Fibroblast of villous mesenchyme (primary cell): ENCODE data around the gene ZSCAN22. TPM values are rescaled to one million over a fixed set of nuclear protein-coding genes. Genes with fewer than 3 reads are reported as not detected.

ENCODE experiments used
- DNase-seq: peaks from one replicate; pipeline ENCODE4 v3.0.0-alpha.2; 2010; ENCODE audit warnings: low read depth
- H3K4me3 ChIP-seq: 2 replicates; pipeline ENCODE4 v1.5.1; 2011; ENCODE audit warnings: low read depth, mild to moderate bottlenecking, low read length
- CTCF ChIP-seq: IDR thresholded peaks from 2 replicates; pipeline ENCODE4 v1.5.1; 2012; ENCODE audit warnings: low read depth, mild to moderate bottlenecking, low read length; ENCODE audit not compliant: insufficient read depth
- total RNA-seq: library from RNA; depleted of rRNA; stranded (reverse); fragments of >200 nt; gene quantifications from 2 replicates; pipeline ENCODE4 v1.2.3, GENCODE V29; 2012

Gene ZSCAN22
- total RNA-seq, 1 donor = 3.0 TPM

DNA sequence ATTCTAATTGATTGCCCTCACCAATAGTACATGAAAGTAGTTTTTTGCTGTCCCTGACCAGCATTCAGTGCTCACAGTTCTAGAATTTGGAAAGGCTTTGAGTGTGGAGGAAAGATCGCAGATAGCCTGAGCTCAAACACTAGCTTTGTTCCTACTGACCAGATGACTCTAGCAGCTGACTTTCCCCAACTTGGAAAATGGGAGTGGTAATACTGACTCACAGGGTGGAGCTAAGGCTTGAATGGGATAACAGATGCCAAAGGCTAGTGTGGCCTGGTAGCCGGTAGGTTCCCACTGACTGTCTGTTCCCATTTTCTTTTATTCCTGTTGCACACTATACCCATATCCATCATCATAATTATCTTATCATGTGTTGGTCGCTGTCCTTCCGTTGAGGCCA is 3.7 kb downstream of the ZSCAN22 start:
- no peak overlapping the region for H3K4me3 ChIP-seq
- TF ChIP-seq CTCF = no peak
- peak; percentile 67 for DNase-seq

DNA sequence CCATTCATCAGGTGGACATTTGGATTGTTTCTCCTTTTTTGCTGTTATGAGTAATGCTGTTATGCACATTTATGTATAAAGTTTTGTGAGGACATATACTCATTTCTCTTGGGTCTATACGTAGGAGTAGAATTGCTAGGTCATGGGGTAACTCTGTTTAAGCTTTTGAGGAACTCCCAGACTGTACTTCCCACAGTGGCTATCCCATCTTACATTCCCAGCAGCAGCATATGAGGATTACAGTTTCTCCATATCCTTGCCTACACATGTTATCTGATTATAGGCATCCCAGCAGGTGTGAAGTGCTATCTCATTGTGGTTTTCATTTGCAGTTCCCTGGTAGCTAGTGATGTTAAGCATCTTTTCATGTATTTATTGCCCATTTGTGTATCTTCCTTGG is 5.9 kb downstream of the ZSCAN22 start:
- TF ChIP-seq CTCF = no peak
- DNase-seq = no peak
- H3K4me3 ChIP-seq = no peak overlapping the region

DNA sequence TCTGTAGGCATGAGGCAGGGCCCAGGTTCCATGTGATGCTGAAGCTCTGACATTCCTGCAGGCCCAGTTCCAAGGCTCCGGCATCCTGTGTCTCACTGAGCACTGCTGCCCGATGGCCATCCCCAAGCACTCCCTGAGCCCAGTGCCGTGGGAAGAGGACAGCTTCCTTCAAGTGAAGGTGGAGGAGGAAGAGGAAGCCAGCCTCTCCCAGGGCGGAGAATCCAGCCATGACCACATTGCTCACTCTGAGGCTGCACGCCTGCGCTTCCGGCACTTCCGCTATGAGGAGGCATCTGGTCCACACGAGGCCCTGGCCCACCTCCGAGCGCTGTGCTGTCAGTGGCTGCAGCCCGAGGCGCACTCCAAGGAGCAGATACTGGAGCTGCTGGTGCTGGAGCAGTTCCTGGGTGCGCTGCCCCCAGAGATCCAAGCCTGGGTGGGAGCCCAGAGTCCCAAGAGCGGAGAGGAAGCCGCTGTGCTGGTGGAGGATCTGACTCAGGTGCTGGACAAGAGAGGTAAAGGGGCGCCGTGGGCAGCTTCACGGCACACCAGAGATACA is 8.0 kb downstream of the ZSCAN22 start:
- no peak for TF ChIP-seq CTCF
- DNase-seq = no peak
- H3K4me3 ChIP-seq = no peak overlapping the region

DNA sequence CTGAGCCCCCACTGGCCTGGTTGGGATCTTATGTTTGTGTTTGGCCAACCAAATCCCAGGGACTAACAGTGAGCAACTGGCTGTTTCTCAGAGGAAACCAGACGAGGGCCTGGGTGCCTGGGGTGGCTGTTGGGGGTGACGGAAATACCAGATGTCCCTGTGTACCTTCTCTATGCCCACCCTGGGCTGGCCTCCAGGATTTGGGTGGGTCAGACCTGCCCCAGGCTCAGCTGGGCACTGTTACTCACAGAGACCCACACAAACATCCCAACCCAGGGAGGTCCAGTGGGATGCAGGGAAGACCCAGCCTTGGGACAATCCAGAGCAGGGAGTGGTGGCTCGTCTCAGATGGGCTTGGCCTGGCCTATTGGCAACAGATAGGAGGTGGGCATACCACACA is 8.8 kb downstream of the ZSCAN22 start:
- no peak for DNase-seq
- TF ChIP-seq CTCF = no peak
- no peak overlapping the region for H3K4me3 ChIP-seq

GRCh38 chr19:58336216-58336615 is 9.4 kb downstream of the ZSCAN22 start:
- TF ChIP-seq CTCF = no peak
- no peak for DNase-seq
- no peak overlapping the region for H3K4me3 ChIP-seq

- H3K4me3 ChIP-seq = no peak overlapping the region
- no peak for DNase-seq
- TF ChIP-seq CTCF = no peak
Measured at GRCh38 chr19:58336820-58337219, 10.0 kb downstream of the ZSCAN22 start.

DNA sequence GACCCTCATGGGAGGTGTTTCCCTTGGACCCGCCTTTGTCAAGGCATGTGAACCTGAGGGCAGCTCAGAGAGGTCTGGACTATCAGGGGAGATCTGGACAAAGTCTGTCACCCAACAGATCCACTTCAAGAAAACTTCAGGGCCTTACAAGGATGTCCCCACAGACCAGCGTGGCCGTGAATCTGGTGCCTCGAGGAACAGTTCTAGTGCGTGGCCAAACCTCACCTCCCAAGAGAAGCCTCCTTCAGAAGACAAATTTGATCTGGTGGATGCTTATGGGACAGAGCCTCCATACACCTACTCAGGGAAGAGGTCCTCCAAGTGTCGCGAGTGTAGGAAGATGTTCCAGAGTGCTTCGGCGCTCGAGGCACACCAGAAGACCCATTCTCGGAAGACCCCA is 11.5 kb downstream of the ZSCAN22 start:
- no peak for DNase-seq
- no peak for TF ChIP-seq CTCF
- no peak overlapping the region for H3K4me3 ChIP-seq
